GM12878 (cell line): ENCODE data around the gene CALHM2. TPM values are rescaled to one million over a fixed set of nuclear protein-coding genes. Genes with fewer than 3 reads are reported as not detected.

Experiments used
- BHLHE40 ChIP-seq, 2 experiments: fragments of 450-650 bp in 1 of 2; IDR thresholded peaks; 2 replicates each; pipeline ENCODE4 v1.6.1; 2011 to 2017; ENCODE audit warnings: low read depth in 2 of 2, borderline replicate concordance in 1 of 2, improper control_type of control experiment in 1 of 2, low read length in 1 of 2, mild to moderate bottlenecking in 1 of 2
- CREB1 ChIP-seq: IDR thresholded peaks from 2 replicates; pipeline ENCODE4 v1.6.1; 2012; ENCODE audit warnings: low read depth, mild to moderate bottlenecking, inconsistent platforms
- EED ChIP-seq: sonication (generic); IDR thresholded peaks from 2 replicates; pipeline ENCODE4 v1.6.1; 2016; ENCODE audit warnings: antibody characterized with exemption, low read depth
- EZH2 ChIP-seq: IDR thresholded peaks from 2 replicates; pipeline ENCODE4 v1.6.1; 2012; ENCODE audit warnings: low read depth, mild to moderate bottlenecking, control low read depth, inconsistent platforms, low read length, borderline replicate concordance; ENCODE audit not compliant: control insufficient read depth
- NFYB ChIP-seq: IDR thresholded peaks from 2 replicates; pipeline ENCODE4 v1.6.1; 2011; ENCODE audit warnings: low read depth, mild to moderate bottlenecking, low read length, improper control_type of control experiment, moderate library complexity; ENCODE audit not compliant: insufficient read depth
- POLR2AphosphoS2 ChIP-seq: IDR thresholded peaks from 2 replicates; pipeline ENCODE4 v1.6.1; 2011; ENCODE audit warnings: low read depth, mild to moderate bottlenecking, low read length, improper control_type of control experiment, moderate library complexity
- POU2F2 ChIP-seq: IDR thresholded peaks from 3 replicates; pipeline ENCODE4 v1.6.1; 2011; ENCODE audit warnings: low read depth, mild to moderate bottlenecking, low read length, borderline replicate concordance
- RUNX3 ChIP-seq: IDR thresholded peaks from 2 replicates; pipeline ENCODE4 v1.6.1; 2012; ENCODE audit warnings: low read length, inconsistent platforms
- SUPT20H ChIP-seq: IDR thresholded peaks from 2 replicates; pipeline ENCODE4 v1.6.1; 2011; ENCODE audit warnings: low read depth, mild to moderate bottlenecking, low read length, moderate library complexity, borderline replicate concordance; ENCODE audit not compliant: control insufficient read depth
- polyA plus RNA-seq, 11 experiments: library from polyadenylated mRNA; depleted of rRNA in 4 of 11; unstranded in 6 of 11; stranded (reverse) in 5 of 11; fragments of >200 nt; fragmentation: Nextera tagmentation in 4 of 11; fragmentation: Illumina TruSeq in 1 of 11; extraction: Ambion mirVana in 4 of 11; extraction: Trizol in 1 of 11; gene quantifications; 1 replicate in 1 of 11; 2 replicates in 10 of 11; pipeline versions ENCODE4 v1.2.1 to v1.2.3, GENCODE V29; 2011 to 2016; ENCODE audit warnings: inconsistent platforms in 2 of 11, missing spikeins in 2 of 11, low read depth in 1 of 11
- total RNA-seq, 4 experiments: library from RNA; depleted of rRNA in 3 of 4; stranded (reverse); fragments of >200 nt in 3 of 4; fragmentation: Illumina TruSeq in 1 of 4; extraction: Trizol in 1 of 4; gene quantifications; 2 replicates each; pipeline versions ENCODE4 v1.2.1 to v1.2.3, GENCODE V29; 2013 to 2021
- TF ChIP-seq, protein P1 (sequence below): fragments of 450-650 bp; IDR thresholded peaks from 2 replicates; pipeline ENCODE4 v1.6.1; 2018; ENCODE audit warnings: mild to moderate bottlenecking, low read depth, moderate library complexity; ENCODE audit not compliant: partially characterized antibody
- TF ChIP-seq, protein P2 (sequence below): fragments of 450-650 bp; IDR thresholded peaks from 2 replicates; pipeline ENCODE4 v1.6.1; 2017; ENCODE audit warnings: mild to moderate bottlenecking
- TF ChIP-seq, protein P3 (sequence below): fragments of 450-650 bp; IDR thresholded peaks from 2 replicates; pipeline ENCODE4 v1.6.1; 2017; ENCODE audit warnings: low read depth, mild to moderate bottlenecking, moderate library complexity
- TF ChIP-seq, protein P4 (sequence below): IDR thresholded peaks from 2 replicates; pipeline ENCODE4 v1.6.1; 2012; ENCODE audit warnings: improper control_type of control experiment, low read depth, low read length; ENCODE audit not compliant: insufficient replicate concordance
- TF ChIP-seq, protein P5 (sequence below): fragments of 450-650 bp; IDR thresholded peaks from 2 replicates; pipeline ENCODE4 v1.6.1; 2018; ENCODE audit warnings: borderline replicate concordance, mild to moderate bottlenecking; ENCODE audit not compliant: partially characterized antibody

Gene CALHM2
- total and polyA plus RNA-seq, 10 of the 15 experiments (the other 5 are each of a cell fraction or from before 2014, with no cell fraction given) = 0.60 to 23.7 (median 9.3) TPM

DNA sequence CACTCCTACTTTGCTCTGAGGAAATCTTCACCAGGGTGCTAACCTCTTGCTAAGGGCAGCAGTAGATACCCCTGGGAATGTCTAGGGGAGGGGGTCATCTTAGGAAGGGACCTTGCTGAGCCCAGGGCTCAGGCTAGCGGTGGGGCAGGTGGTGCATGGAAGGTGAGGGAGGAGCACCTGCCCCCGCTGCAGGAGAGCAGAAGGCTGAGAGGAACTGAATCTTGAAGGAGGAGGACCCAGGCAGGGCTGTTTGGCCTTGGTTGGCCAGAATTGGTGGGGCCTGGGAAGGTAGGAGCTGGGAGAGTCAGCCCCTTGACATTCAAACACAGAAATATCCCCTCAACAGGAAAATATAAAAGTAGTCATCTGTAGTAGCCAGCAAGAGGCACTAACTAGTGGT lies 19.8 kb upstream of the CALHM2 start (continued):
- TF ChIP-seq, protein P1, sequence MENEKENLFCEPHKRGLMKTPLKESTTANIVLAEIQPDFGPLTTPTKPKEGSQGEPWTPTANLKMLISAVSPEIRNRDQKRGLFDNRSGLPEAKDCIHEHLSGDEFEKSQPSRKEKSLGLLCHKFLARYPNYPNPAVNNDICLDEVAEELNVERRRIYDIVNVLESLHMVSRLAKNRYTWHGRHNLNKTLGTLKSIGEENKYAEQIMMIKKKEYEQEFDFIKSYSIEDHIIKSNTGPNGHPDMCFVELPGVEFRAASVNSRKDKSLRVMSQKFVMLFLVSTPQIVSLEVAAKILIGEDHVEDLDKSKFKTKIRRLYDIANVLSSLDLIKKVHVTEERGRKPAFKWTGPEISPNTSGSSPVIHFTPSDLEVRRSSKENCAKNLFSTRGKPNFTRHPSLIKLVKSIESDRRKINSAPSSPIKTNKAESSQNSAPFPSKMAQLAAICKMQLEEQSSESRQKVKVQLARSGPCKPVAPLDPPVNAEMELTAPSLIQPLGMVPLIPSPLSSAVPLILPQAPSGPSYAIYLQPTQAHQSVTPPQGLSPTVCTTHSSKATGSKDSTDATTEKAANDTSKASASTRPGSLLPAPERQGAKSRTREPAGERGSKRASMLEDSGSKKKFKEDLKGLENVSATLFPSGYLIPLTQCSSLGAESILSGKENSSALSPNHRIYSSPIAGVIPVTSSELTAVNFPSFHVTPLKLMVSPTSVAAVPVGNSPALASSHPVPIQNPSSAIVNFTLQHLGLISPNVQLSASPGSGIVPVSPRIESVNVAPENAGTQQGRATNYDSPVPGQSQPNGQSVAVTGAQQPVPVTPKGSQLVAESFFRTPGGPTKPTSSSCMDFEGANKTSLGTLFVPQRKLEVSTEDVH = no peak
- TF ChIP-seq CREB1 (no peak), EED (no peak; the same call in none of the 2 replicates), NFYB (no peak), EZH2 (no peak), BHLHE40 (IDR thresholded peaks at IDR 0.05; ENCODE audit: borderline replicate concordance in 1 of 2, low read depth in 2 of 2, low read length in 1 of 2) (no peak), RUNX3 (peak; percentile 35; the same call in 1 of the 2 replicates), SUPT20H (no peak), POU2F2 (no peak), POLR2AphosphoS2 (0 out of 2 replicates have a peak, but pooled peaks have one; percentile 36)
- TF ChIP-seq, protein P2, sequence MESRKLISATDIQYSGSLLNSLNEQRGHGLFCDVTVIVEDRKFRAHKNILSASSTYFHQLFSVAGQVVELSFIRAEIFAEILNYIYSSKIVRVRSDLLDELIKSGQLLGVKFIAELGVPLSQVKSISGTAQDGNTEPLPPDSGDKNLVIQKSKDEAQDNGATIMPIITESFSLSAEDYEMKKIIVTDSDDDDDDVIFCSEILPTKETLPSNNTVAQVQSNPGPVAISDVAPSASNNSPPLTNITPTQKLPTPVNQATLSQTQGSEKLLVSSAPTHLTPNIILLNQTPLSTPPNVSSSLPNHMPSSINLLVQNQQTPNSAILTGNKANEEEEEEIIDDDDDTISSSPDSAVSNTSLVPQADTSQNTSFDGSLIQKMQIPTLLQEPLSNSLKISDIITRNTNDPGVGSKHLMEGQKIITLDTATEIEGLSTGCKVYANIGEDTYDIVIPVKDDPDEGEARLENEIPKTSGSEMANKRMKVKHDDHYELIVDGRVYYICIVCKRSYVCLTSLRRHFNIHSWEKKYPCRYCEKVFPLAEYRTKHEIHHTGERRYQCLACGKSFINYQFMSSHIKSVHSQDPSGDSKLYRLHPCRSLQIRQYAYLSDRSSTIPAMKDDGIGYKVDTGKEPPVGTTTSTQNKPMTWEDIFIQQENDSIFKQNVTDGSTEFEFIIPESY = no peak
- TF ChIP-seq, protein P3, sequence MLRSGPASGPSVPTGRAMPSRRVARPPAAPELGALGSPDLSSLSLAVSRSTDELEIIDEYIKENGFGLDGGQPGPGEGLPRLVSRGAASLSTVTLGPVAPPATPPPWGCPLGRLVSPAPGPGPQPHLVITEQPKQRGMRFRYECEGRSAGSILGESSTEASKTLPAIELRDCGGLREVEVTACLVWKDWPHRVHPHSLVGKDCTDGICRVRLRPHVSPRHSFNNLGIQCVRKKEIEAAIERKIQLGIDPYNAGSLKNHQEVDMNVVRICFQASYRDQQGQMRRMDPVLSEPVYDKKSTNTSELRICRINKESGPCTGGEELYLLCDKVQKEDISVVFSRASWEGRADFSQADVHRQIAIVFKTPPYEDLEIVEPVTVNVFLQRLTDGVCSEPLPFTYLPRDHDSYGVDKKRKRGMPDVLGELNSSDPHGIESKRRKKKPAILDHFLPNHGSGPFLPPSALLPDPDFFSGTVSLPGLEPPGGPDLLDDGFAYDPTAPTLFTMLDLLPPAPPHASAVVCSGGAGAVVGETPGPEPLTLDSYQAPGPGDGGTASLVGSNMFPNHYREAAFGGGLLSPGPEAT = peak; percentile 11; the same call in 1 of the 2 replicates
- TF ChIP-seq, protein P4, sequence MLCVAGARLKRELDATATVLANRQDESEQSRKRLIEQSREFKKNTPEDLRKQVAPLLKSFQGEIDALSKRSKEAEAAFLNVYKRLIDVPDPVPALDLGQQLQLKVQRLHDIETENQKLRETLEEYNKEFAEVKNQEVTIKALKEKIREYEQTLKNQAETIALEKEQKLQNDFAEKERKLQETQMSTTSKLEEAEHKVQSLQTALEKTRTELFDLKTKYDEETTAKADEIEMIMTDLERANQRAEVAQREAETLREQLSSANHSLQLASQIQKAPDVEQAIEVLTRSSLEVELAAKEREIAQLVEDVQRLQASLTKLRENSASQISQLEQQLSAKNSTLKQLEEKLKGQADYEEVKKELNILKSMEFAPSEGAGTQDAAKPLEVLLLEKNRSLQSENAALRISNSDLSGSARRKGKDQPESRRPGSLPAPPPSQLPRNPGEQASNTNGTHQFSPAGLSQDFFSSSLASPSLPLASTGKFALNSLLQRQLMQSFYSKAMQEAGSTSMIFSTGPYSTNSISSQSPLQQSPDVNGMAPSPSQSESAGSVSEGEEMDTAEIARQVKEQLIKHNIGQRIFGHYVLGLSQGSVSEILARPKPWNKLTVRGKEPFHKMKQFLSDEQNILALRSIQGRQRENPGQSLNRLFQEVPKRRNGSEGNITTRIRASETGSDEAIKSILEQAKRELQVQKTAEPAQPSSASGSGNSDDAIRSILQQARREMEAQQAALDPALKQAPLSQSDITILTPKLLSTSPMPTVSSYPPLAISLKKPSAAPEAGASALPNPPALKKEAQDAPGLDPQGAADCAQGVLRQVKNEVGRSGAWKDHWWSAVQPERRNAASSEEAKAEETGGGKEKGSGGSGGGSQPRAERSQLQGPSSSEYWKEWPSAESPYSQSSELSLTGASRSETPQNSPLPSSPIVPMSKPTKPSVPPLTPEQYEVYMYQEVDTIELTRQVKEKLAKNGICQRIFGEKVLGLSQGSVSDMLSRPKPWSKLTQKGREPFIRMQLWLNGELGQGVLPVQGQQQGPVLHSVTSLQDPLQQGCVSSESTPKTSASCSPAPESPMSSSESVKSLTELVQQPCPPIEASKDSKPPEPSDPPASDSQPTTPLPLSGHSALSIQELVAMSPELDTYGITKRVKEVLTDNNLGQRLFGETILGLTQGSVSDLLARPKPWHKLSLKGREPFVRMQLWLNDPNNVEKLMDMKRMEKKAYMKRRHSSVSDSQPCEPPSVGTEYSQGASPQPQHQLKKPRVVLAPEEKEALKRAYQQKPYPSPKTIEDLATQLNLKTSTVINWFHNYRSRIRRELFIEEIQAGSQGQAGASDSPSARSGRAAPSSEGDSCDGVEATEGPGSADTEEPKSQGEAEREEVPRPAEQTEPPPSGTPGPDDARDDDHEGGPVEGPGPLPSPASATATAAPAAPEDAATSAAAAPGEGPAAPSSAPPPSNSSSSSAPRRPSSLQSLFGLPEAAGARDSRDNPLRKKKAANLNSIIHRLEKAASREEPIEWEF = no peak
- TF ChIP-seq, protein P5, sequence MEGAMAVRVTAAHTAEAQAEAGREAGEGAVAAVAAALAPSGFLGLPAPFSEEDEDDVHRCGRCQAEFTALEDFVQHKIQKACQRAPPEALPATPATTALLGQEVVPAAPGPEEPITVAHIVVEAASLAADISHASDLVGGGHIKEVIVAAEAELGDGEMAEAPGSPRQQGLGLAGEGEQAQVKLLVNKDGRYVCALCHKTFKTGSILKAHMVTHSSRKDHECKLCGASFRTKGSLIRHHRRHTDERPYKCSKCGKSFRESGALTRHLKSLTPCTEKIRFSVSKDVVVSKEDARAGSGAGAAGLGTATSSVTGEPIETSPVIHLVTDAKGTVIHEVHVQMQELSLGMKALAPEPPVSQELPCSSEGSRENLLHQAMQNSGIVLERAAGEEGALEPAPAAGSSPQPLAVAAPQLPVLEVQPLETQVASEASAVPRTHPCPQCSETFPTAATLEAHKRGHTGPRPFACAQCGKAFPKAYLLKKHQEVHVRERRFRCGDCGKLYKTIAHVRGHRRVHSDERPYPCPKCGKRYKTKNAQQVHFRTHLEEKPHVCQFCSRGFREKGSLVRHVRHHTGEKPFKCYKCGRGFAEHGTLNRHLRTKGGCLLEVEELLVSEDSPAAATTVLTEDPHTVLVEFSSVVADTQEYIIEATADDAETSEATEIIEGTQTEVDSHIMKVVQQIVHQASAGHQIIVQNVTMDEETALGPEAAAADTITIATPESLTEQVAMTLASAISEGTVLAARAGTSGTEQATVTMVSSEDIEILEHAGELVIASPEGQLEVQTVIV = no peak
